GM12891 (cell line): ENCODE measurements around the gene LTC4S.
"Not testable (repeated sequence)": the region's sequence is repeated elsewhere in the genome, so short reads cannot be mapped to it uniquely, and the experiment has no call there.

ENCODE experiments used
- DNase-seq: peaks from one replicate; pipeline ENCODE4 v3.0.0; 2011; ENCODE audit warnings: low spot score; ENCODE audit not compliant: insufficient read length
- FAIRE-seq: peaks from 2 replicates; lab custom pipeline; 2011; peaks lifted over from hg19 to GRCh38; lab: Jason Lieb, UNC
- PAX5 ChIP-seq: IDR thresholded peaks from 2 replicates; pipeline ENCODE4 v1.6.1; 2011; ENCODE audit warnings: low read length, moderate library complexity, mild to moderate bottlenecking; ENCODE audit not compliant: insufficient read depth, severe bottlenecking
- POLR2A ChIP-seq: IDR thresholded peaks from 2 replicates; pipeline ENCODE4 v1.6.1; 2011; ENCODE audit warnings: low read depth, low read length, control low read depth
- POLR2AphosphoS5 ChIP-seq: IDR thresholded peaks from 2 replicates; pipeline ENCODE4 v1.6.1; 2011; ENCODE audit warnings: low read depth, low read length, control low read depth
- POU2F2 ChIP-seq: IDR thresholded peaks from 2 replicates; pipeline ENCODE4 v1.6.1; 2011; ENCODE audit warnings: low read depth, mild to moderate bottlenecking, control low read depth, low read length, moderate library complexity
- SPI1 ChIP-seq: IDR thresholded peaks from 2 replicates; pipeline ENCODE4 v1.6.1; 2011; ENCODE audit warnings: low read depth, low read length, control low read depth
- TAF1 ChIP-seq: IDR thresholded peaks from 2 replicates; pipeline ENCODE4 v1.6.1; 2011; ENCODE audit warnings: low read depth, low read length, control low read depth

LTC4S gene

DNA sequence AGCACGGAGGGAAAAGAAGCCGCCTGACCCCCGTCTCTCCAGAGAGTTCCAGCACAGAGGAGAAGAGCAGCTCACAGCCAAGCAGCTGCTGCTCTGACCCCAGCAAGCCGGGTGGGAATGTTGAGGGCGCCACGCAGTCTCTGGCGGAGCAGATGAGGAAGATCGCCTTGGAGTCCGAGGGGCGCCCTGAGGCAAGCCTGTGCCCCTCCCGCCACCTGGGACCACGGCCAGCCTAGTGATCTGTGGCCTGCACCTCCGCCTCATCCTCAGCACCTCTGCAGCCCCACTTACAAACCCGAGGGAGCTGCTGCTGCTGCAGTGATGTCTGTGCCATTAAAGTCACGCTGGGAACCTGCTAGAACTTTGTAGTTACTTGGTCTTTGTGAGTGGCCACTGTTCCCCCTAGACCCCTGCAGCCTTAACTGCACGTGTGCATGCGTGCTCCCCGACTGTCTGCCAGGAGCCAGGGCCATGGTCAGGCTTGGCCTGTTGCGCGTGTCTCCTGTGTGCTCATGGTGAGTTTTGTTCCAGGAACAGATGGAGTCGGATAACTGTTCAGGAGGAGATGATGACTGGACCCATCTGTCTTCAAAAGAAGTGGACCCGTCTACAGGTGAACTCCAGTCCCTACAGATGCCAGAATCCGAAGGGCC lies 39.4 kb downstream of the LTC4S start:
- TF ChIP-seq PAX5 (no peak), POLR2AphosphoS5 (no peak), POU2F2 (no peak), TAF1 (no peak), POLR2A (no peak; the same call in 1 of the 2 replicates), SPI1 (no peak)
- no peak for DNase-seq
- FAIRE-seq, result no peak

DNA sequence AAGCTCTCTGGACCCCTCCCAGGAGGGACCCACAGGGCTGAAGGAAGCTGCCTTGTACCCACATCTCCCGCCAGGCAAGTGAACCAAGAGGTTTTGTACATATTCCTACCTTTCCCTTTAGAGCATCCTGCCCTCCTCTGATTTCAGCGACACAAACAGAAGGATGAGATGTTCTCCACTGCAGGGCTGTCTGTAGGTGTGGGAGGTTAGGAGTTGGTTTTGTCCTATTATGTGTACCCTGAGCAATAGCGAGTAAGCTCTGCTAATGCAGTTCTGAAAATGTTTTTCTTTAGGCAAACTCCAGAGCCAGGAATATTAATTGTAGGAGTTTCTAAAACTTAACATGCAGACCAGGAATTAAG lies 39.9 kb downstream of the LTC4S start:
- DNase-seq, result no peak
- no peak for FAIRE-seq
- TF ChIP-seq POU2F2 (no peak), POLR2A (no peak; the same call in 1 of the 2 replicates), TAF1 (no peak), POLR2AphosphoS5 (no peak), PAX5 (no peak), SPI1 (no peak)

DNA sequence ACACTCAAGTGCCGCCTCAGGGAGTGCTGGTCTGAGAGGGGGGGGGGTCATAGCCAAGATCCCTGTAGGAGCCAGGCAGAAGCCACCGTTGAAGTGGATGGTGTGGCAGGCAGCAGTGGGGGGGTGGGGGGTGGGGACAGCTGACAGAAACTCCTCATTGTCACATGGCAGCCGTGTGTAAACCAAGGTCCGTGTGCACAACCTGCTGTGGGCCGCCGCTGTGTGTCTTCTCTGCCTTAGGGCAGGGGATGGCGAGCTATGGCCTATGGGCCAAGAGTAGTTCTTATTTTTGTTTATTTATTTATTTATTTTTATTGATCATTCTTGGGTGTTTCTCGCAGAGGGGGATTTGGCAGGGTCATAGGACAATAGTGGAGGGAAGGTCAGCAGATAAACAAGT lies 40.3 kb downstream of the LTC4S start:
- FAIRE-seq, result no peak
- TF ChIP-seq SPI1, result no peak
- no peak for TF ChIP-seq POU2F2
- TF ChIP-seq PAX5, result no peak
- no peak for TF ChIP-seq TAF1
- TF ChIP-seq POLR2AphosphoS5, result no peak
- TF ChIP-seq POLR2A, result no peak
- DNase-seq, result no peak

DNA sequence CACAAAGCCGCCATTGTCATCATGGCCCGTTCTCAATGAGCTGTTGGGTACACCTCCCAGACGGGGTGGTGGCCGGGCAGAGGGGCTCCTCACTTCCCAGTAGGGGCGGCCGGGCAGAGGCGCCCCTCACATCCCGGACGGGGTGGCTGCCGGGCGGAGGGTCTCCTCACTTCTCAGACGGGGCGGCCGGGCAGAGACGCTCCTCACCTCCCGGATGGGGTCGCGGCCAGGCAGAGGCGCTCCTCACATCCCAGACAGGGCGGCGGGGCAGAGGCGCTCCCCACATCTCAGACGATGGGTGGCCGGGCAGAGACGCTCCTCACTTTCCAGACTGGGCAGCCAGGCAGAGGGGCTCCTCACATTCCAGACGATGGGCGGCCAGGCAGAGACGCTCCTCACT lies 41.1 kb downstream of the LTC4S start:
- FAIRE-seq, result not testable (repeated sequence)

DNA sequence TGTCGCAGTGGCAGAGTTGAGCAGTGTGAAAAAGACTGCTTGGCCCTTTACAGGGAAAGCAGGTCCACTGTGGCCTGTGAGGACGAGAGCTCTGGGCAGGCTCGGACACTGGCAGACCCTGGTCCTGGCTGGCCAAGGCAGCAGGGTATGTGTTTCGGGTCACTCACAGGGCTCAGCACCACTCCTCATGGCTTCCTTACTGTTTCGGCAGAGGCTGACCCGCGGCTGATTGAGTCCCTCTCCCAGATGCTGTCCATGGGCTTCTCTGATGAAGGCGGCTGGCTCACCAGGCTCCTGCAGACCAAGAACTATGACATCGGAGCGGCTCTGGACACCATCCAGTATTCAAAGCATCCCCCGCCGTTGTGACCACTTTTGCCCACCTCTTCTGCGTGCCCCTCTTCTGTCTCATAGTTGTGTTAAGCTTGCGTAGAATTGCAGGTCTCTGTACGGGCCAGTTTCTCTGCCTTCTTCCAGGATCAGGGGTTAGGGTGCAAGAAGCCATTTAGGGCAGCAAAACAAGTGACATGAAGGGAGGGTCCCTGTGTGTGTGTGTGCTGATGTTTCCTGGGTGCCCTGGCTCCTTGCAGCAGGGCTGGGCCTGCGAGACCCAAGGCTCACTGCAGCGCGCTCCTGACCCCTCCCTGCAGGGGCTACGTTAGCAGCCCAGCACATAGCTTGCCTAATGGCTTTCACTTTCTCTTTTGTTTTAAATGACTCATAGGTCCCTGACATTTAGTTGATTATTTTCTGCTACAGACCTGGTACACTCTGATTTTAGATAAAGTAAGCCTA lies 42.6 kb downstream of the LTC4S start:
- no peak; the same call in none of the 2 replicates for TF ChIP-seq POLR2A
- TF ChIP-seq POLR2AphosphoS5, result peak; percentile 56; the same call in 1 of the 2 replicates
- no peak for TF ChIP-seq TAF1
- TF ChIP-seq POU2F2, result 0 out of 2 replicates have a peak, but pooled peaks have one; percentile 9
- FAIRE-seq (no peak), DNase-seq (no peak)

More for the DNA sequence above, 41.1 kb downstream of the LTC4S start:
- DNase-seq, result not testable (repeated sequence)

DNA sequence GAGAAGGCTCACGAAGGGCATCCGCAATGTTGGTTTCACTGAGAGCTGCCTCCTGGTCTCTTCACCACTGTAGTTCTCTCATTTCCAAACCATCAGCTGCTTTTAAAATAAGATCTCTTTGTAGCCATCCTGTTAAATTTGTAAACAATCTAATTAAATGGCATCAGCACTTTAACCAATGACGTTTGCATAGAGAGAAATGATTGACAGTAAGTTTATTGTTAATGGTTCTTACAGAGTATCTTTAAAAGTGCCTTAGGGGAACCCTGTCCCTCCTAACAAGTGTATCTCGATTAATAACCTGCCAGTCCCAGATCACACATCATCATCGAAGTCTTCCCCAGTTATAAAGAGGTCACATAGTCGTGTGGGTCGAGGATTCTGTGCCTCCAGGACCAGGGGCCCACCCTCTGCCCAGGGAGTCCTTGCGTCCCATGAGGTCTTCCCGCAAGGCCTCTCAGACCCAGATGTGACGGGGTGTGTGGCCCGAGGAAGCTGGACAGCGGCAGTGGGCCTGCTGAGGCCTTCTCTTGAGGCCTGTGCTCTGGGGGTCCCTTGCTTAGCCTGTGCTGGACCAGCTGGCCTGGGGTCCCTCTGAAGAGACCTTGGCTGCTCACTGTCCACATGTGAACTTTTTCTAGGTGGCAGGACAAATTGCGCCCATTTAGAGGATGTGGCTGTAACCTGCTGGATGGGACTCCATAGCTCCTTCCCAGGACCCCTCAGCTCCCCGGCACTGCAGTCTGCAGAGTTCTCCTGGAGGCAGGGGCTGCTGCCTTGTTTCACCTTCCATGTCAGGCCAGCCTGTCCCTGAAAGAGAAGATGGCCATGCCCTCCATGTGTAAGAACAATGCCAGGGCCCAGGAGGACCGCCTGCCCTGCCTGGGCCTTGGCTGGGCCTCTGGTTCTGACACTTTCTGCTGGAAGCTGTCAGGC lies 43.6 kb downstream of the LTC4S start:
- DNase-seq, result no peak
- TF ChIP-seq POLR2AphosphoS5, result peak; percentile 56; the same call in 1 of the 2 replicates
- no peak for TF ChIP-seq TAF1
- FAIRE-seq, result no peak

DNA sequence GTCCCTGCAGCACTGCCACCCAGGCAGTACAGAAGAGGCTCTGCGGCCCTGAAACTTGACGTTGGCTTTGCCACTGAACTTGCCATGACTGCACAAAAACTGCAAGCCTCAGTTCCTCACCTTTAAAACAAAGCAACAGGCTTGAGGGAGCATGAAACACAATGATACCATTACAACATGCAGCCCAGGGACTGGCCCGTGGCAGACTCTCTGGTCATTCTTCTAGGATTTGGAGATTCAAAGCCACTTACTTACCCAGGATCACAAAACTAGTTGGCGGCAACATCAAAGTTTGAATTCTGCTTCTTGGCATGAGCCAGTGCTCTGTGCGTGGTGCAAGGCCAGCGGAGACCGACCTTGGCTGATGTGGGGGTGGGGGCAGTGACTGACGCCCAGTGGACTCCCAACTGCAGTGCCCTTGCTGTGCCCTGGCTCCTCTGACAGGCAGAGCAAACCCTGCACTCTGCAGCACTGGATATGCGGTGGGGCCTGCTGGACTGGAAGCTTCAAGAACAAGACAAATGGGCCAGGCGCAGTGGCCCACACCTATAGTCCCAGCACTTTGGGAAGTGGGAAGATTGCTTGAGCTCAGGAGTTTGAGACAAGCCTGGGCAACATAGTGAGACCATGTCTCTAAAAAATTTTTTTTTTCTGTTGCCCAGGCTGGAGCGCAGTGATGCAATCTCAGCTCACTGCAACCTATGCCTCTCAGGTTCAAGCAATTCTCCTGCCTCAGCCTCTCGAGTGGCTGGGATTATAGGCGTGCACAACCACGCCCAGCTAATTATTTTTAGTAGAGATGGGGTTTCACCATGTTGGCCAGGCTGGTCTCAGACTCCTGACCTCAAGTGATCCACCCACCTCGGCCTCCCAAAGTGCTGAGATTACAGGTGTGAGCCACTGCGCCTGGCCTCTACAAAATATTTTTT lies 45.8 kb downstream of the LTC4S start:
- DNase-seq (no peak), FAIRE-seq (no peak)
- TF ChIP-seq POU2F2, result no peak
- TF ChIP-seq SPI1, result no peak
- no peak for TF ChIP-seq TAF1

DNA sequence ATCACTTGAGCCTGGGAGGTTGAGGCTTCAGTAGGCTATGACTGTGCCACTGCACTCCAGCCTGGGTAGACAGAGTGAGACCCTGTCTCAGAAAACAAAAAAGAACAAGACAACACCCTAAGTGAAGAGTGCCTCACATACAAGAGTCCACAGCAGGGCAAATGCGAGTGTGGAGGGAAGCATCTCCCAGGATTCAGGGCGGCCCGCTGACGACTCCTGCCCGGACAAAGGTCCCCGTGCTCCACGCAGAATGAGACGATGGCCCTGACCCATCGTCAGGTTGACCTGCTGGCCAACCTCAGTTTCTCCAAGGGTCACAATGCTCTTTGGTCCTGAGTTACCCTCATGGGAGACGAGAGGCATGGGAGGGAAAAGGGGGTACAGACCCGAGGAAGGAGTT lies 46.5 kb downstream of the LTC4S start:
- TF ChIP-seq SPI1, result no peak
- no peak for TF ChIP-seq POLR2A
- TF ChIP-seq TAF1, result no peak
- no peak for TF ChIP-seq POLR2AphosphoS5
- TF ChIP-seq PAX5, result no peak
- no peak for TF ChIP-seq POU2F2
- FAIRE-seq (no peak), DNase-seq (no peak)

DNA sequence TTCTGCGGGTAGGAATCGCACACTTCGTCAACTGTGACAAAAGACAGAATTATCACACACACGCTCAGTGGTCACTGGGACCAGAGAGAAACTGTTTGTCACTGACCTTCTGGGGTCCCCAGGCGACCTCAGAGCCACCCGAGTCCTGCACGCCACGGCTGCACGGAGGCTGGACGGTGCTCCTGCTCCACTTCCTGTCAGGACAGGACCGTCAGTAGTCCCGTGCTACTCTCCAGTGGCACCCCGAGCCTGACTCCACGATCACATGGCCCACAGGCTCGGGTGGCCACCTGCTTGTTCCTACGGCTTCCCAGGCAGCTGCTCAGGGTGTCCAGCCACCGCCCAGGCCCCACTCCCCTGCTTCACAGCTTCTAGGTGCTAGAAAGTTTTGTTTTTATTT lies 47.0 kb downstream of the LTC4S start:
- TF ChIP-seq POLR2AphosphoS5, result no peak
- FAIRE-seq, result no peak
- no peak for DNase-seq

DNA sequence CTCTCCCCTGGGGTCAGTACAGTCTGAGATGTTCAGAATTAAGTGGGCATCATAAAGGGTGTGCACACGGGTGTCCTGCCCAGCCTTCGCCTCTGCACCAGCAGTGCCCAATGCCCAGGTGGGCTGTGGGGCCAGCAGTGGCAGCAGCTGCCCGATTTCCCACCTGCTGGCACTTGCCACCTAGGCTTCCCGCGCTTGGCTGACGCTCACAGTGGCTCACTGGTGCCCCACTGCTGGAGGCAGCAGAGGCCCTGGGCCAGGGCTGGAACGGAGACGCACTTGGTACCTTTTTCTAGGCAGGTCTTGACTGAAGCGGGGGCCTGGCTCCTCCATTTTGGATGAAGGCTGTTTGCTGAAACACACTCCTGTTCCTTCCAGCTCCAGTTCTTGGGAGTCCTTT lies 47.8 kb downstream of the LTC4S start:
- FAIRE-seq (no peak), DNase-seq (no peak)

More for the DNA sequence above, 47.8 kb downstream of the LTC4S start:
- no peak for TF ChIP-seq POLR2A
- no peak for TF ChIP-seq TAF1
- no peak for TF ChIP-seq SPI1
- TF ChIP-seq POU2F2, result no peak
- no peak for TF ChIP-seq POLR2AphosphoS5
